Pulmonary artery endothelial cell (primary cell): ENCODE data around the gene ACR. TPM values are rescaled to one million over a fixed set of nuclear protein-coding genes. Genes with fewer than 3 reads are reported as not detected.

ENCODE experiments used
- DNase-seq: peaks from one replicate; pipeline ENCODE4 v3.0.0-alpha.2; 2011; ENCODE audit warnings: low read depth, low spot score
- total RNA-seq: library from RNA; depleted of rRNA; stranded (reverse); fragments of >200 nt; gene quantifications from 2 replicates; pipeline ENCODE4 v1.2.3, GENCODE V29; 2014

The ACR gene
- total RNA-seq, 1 donor from 2014 or later = 0.13 TPM

DNA sequence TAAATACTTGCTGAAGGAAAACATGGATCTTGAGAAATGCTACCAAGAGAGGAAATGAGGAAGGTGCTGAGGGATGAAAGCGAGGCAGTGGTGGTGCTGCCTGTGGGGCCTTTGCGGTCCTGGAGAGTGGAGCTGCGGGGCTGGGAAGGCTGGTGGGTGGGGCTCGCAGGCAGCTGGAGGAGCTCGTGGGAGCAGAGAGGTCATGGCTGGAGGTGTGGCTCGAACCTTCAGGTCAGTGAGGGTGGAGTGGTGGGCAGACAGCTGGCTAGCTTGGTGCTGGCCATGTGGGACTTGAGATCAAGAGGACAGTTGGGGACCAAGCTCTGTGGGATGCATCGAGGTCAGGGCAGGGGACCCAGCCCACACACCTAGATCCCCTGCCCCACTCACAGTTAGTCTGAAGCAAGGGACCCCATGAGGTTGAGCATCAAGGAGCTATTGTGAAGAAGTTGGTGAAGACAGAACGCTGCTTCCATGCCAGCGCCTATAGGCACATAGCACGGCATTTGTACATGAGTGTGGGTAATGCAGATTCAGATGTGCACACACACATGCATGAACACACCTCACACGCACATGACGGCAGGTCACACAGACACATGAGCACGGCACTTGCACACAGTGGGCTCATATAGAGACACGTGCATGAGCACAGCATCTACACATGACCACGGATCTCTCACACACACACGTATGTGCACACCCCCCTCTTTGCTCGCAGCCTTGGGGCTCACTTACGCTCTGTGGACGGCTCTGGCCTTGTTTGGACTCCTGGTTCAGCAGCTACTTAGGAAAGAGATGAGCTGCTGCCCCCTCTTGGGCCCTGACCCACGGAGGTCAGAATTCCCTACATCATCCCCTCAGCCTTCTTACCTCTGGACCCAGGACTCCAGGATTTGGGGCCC is 34.9 kb upstream of the ACR start:
- DNase-seq = no peak

DNA sequence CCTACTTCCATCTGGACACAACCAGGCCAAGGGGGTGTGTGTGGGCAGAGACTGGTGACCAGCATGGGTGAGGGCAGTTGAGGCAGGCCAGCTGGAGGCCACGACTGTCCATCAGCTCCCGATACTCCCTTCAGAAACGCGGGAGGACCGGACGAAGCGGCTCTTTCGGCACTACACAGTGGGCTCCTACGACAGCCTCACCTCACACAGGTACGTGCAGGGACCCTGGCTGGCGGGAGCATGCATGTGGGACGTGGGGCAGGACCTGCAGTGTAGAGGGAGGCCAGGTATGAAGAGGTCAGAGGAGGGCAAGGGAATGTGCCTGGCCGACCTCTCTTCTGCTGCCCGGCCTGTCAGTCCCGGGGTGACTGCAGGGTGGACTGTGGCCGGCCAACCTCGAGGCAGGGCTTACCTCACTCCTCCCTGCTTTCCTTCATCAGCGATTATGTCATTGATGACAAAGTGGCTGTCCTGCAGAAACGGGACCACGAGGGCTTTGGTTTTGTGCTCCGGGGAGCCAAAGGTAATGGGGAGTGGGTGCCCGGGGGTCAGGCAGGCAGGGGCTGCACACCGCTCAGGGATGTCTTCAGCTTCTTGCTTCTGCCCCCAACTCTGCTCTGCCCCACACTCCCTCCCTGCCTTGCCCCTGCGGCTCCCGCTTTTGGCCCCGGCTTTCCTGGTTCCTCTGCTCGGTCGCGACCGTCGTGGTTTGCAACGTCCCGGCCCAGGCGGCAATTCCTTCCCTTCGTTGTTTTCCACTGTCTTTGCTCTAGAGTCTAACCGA is 34.1 kb upstream of the ACR start:
- no peak for DNase-seq

DNA sequence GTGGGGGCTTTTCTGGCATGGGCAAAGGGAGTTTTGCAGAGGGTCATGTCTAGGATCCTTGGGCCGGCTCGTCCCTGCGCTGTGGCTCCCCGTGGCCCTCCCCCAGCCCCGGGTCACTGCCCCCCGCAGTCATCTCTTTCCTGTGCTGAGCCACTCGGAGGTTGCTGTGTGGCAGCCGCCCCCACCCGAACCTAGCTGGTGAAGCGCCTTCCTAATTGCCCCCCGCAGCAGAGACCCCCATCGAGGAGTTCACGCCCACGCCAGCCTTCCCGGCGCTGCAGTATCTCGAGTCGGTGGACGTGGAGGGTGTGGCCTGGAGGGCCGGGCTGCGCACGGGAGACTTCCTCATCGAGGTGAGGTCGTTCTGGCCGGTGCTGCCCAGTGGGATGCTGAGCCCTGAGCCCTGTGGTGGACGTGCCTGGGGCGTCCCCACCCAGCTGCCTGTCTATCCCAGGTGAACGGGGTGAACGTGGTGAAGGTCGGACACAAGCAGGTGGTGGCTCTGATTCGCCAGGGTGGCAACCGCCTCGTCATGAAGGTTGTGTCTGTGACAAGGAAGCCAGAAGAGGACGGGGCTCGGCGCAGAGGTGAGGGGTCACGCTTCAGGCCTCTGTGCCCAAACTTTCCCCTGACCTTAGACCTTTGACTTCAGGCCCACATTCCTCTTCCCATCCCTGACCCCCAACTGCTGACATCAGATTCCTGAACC is 33.3 kb upstream of the ACR start:
- DNase-seq = no peak

DNA sequence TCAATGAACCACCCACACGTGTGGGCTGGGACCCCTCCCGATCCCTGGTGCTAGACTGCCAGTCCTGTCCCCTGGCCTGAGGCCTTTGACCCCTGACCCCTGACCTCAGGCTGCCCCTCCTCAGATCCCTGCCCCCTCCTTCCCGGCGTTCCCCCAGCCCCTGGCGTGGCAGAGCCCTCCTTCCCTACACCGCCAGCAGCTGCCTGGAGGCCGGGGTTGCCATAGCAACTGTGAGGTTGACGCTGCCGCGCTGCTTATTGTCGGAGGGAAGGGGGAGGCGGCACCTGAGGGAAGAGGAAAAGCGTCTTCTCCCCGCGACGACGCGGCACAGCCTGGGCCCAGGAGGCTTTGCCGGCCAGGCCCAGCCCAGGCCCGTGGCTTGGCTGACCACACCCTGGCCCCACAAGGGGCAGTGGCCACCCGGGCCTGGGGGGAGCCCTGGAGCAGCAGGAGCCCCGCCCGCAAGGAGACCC is 32.7 kb upstream of the ACR start:
- peak; percentile 35 for DNase-seq

DNA sequence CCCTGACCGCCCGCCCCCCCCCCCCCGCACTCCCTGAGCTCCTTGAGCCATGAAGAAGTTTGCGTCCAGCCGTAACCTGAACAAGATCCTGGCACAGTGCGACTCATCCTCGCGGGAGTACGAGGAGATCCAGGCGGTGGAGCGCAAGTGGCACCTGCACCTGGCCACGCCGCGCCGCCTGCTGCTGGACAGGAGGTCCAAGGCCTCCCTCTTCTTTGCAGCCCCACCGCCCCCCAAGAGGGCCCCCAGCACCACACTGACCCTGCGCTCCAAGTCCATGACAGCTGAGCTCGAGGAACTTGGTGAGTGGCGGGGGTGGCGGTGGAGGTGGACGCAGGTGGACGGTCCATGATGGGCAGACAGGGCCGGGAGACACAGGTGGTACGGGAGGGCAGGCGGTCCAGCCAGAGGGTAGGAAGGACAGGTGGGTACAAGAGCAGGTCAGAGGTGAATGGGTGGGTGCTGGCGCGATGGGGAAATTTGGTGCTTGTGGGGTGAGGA is 32.1 kb upstream of the ACR start:
- no peak for DNase-seq

DNA sequence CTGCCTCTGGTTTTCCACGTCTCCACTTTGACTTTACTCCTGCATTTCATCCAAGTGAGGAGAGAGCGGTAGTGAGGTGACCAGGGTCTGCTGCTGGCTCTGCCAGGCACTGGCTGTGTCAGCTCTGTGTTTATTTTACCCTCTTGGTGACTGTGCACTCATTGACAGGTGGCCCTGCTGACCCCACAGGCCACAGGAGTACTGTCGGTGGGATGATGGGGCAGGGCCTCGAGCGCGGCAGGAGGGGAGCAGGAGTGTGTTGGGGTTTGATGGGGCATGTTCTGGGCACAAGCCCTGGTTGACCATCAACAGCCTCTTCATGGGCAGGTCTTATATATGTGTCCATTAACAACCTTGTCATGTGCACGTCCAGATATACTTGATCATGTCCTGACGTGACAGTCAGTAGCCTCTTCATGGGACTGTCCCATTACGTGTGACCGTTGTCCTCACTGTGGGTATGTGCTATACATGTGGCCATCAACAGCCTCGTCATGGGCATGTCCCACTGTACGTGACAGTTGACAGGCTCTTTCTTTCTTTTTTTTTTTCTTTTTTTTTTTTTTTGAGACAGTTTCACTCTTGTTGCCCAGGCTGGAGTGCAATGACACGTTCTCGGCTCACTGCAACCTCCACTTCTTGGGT is 31.4 kb upstream of the ACR start:
- no peak for DNase-seq

DNA sequence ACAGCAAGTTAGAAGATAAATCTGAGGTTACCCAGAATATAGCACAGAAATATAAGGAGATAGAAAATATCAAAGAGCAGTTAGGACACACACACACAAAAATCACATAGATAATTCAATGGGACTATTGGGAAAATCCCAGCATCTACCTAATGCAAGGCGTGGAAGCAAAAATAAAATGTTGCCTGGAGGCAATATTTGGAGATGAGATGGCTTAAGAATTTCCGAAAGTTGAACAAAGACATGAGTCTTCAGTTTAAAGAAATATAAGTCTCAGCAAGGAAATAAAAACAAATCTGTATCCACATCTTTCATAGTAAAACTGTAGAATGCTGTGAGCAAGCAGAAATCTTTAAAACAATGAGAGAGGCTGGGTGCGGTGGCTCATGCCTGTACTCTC is 29.5 kb upstream of the ACR start:
- DNase-seq = no peak

DNA sequence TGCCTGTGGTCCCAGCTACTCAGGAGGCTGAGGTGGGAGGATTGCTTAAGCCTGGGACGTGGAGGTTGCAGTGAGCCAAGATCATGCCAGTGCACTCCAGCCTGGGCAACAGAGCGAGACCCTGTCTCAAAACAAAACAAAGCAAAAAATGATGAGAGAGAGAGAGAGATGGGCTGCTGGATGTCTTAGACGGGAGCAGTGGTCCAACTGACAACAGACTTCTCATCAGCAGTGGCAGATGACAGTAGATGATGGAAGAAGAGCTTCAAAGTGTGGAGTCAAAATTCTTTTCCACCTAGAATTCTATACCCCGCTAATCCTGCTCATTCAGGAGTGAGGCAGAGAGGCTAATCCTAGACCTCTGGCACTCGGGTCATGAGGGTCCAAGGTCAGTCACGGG is 29.0 kb upstream of the ACR start:
- DNase-seq = no peak

DNA sequence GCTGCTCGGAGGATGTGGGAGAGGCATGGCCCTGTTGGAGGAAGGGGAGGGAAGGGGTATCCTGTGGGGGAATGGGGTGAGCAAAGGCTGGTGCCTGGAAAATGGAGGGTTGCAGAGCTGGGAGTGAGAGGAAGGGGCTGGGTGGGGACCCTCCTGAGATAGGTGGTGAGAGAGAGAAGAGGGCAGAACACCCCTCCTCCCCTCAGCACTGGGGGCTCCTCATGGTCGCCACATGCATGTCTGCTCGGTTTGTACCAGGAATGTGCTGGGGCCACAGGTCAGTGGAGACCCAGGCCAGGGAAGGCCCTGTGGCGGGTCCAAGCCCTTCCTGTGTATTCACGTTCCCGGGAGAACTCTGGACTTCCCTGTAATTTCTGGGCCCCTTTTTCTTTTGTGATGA is 27.8 kb upstream of the ACR start:
- DNase-seq = no peak

DNA sequence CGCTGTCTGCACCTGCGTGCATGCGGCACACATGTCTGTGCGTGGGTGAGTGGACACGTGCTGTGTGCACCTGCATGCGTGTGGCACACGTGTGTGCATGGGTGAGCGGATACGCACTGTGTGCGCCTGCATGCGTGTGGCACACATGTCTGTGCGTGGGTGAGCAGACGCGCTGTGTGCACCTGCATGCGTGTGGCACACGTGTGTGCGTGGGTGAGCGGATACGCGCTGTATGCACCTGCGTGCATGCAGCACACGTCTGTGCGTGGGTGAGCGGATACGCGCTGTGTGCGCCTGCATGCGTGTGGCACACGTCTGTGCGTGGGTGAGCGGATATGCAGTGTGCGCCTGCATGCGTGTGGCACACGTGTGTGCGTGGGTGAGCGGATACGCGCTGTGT is 27.1 kb upstream of the ACR start:
- no peak for DNase-seq

DNA sequence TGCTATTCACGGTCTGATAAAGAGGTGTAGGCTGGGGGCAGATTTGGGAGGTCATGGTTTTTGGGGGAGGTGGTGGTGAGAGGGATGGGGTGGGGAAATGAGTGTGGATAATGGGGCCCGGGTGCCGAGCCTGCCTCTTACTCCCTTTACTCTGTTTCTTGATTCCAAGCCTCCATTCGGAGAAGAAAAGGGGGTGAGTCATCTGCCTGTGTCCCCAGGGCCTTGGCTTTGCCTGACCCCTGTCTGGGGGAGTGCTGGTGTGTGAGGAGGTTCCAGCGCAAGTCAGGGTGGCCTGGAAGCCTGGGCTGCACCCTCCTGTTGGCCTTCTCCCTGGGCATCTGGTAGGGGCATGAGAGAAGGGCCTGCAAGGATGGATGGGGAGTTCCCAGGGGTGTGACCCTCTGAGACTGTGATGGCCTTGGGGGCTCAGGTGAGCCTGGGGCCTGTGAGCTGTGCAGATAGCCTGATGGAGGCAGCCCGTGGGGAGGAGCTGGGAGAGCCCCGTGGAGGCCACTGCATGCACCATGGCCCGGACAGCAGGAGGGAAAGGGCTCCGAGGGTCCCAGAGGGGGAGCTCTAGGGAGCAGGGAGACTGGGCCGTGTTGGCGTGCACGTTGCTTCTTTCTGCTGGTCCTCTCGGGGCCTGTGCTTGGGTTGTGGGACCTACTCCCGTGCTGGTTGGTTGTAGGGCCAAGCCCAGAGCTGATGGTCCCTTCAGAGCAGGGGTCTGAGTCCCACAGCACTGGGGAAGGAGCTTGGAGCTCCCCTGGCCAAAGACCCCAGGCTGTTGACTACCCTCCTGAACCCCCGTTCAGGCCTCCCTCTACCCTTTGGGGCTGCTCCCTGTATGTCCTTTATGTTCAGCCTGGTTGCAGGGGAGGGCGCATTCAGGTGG is 26.3 kb upstream of the ACR start:
- no peak for DNase-seq

DNA sequence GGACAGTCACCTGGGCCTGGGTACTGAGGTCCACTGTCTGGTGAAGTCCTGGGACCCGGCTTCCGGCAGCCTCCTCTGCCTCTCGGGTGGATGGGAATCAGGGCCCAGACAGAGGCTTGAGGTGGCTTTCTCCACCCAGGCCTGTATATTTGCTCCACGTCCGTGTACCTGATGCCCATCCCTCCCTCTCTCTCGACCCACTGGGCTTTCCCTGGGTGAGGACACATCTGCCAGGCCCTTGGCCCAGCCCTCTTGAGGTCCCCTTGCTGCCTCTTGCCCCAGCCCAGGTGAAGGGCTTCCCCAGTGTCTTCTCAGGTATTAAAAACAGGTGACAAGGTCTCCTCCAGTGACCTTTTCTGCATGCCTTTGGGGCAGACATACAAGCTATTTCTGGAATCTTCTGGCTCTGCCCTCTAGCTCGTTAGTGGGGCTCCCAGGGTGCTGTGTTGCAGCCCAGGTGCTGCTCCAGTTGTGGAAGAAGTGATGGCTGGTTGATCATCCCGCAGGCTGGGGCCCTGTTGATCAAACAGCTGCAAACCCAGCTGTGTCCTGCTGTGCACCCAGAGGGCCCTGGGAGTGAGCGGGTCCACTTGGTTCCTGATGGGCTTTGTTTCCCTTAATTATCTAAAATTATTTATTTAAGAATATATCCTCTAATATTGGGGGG is 25.5 kb upstream of the ACR start:
- no peak for DNase-seq

DNA sequence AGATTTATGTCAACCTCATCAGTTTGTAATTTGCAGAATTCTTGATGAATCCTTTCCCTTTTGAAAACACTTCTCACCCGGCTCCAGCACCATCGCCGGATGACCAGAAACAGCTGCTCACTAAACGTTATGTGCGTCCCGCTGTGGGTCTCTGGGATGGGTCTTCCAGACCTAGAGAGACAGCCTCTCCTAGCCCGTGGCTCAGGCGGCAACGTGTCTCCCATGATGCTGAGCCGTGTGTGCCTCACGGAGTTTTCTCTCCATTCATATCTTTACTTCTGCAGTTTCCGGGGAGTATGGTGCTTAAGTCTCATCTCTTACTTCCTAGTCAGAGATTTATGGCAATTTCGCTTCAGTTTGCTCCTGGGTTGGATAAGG is 25.0 kb upstream of the ACR start:
- DNase-seq = no peak

DNA sequence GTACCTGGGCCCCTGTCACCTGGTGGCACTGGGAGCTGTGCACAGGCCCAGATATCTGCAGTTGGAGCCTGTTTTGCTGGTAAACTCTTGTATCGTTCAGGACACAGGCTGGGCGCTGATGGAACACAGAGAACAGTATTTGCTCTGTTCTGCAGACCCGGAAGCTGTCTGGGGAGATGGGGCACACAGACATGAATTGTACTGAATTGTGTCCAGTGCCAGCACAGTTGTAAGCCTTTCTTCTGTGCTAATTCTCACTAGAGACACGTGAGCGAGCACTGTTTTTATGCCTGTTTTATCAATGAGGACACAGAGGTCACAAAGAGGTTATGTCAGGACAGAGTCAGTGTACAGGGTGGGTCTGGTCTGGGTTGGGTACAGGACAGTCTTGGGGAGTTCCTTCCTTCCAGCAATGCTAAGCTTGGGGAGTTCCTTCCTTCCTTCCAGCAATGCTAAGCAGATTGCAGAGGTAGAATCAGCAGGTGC is 24.4 kb upstream of the ACR start:
- no peak for DNase-seq

DNA sequence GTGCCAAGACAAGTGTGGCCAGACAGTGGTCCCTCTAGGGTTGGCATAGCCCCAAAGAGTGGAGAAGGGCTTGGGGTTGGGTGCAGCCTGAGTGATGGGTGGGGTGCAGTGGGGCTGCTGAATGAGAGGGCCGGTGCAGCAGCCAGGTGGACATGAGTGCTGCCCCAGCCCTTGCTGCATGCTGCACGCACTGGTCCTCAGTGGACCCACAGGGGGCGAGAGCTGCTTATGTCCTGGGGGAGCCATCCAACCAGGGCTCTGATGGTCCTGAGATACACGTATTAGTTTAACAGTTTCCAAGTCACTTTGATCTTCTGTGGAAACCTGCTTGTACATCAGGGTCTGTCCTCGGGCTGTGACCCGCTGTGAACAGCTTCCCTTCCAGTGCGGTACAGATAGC is 23.9 kb upstream of the ACR start:
- no peak for DNase-seq

DNA sequence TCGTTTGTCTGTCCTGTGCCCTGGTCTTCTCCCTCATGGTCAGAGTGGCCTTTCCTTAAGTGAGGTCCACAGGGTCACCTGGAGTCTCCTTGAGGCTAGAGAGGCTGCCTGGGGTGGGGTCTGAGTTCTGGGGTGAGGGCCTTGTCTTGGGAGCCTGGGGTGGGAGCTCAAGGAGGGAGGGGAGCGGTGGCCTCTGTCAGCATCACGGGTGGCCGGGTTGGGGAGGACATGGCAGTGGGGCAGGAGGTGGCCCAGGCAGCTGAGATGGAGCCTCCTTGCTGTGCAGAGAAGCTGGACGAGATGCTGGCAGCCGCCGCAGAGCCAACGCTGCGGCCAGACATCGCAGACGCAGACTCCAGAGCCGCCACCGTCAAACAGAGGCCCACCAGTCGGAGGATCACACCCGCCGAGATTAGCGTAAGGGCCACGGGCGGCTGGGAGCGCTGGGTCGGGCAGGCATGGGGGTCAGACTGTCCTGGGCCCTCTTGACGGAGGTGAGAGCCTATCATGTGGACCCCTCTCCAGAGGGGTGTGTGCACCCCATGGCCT is 23.3 kb upstream of the ACR start:
- DNase-seq = no peak

DNA sequence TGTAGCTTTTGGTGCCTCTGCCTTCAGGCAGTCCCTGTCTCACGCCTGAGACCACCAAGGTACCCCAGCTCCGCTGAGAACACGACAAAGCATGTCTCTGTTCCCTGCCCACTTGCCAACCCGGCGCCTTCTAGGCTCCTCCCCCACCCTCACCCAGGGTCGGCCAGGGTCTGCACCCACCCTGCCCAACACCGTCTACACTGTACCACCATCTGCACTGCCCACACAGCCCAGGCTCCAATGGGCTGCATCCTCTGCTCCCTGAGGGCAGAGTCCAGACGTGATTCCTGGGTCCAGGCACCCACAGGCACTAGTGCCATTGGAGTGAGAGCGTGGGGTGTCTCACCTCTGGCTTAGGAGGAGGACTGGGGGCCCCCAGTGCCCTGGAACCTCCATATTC is 22.8 kb upstream of the ACR start:
- DNase-seq = no peak

DNA sequence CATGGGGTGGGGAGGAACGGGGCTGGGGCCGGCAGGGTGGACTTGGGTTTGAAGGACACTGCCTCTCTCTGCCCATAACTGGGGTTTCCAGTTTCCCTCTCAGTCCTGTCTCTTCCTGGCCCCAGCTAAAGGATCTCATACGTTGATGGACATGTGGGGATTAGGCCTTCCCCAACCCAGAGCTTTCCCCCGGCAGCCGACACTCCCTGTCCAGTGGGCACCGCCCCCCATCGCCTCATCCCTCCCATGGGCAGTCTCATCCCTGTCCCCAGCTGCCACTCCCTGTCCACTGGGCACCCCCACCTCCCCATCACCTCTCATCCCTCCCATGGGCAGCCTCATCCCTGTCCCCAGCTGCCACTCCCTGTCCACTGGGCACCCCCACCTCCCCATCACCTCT is 22.2 kb upstream of the ACR start:
- no peak for DNase-seq

DNA sequence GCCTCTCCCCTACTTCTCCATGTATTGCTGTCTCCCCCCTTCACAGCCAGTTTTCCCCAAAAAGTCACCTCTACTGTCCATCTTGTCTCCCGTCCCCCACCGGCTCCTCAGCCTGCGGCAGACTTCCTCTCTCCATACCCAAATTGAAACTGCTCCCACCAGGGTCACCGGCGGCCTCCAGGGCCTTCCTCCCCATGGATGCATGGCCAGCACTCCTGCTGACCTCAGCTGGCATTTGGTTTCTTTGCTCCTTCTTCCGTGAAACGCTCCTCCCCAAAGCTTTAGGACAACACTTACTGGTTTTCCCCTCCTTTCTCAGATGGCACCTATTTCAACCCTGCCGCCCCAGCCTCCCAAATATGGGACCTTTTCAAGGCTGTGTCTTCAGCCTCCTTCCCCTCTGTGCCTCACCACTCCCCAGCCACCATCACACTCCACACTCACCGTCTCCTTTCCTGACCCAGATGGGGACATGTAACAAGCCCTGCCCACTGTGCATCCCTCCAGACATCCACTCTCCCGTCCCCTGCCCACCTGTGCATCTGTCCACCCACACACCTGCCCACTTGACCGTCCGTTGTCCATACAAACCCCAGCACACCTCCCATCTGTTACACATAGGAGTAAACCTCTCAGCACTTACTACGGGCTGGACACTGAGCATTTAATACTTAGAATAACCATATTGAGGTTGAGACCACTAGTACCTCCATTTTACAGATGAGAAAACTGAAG is 21.5 kb upstream of the ACR start:
- no peak for DNase-seq
